ENCODE data around the gene DKKL1. TPM values are rescaled to one million over a fixed set of nuclear protein-coding genes. Genes with fewer than 3 reads are reported as not detected.

DKKL1 gene
- total RNA-seq, 1 experiment from 2014 or later, result 1.0 TPM

DNA sequence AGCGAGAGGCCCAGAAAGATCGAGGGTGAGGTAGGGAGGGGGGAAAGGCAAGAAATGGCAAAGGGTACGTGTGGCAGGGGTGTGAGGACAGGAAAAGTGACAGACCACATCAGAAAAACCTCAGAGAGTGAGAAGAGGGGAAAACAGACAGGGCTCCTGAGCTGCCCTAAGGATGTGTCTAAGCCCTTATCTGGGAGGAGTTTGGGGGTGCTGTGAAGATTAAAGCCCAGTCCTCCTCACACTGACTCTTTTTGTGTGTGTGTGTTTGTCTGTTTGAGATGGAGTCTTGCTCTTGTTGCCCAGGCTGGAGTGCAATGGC, 60.3 kb downstream of the DKKL1 start:
- DNase-seq (ENCODE audit: low read depth, low spot score) (no peak), ATAC-seq (no peak)
- Histone ChIP-seq H4K20me1 (ENCODE audit: insufficient read depth) (no peaks in the 10 kb centered on the region), H3K4me3 (replicated peaks in 1 of 2; ENCODE audit: low read depth in 1 of 2, low read length in 2 of 2) (no peak overlapping the region), H3K27ac (ENCODE audit: low read depth, low read length) (no peak overlapping the region), H3K4me2 (ENCODE audit: low read length) (no peak overlapping the region), H2AFZ (ENCODE audit: low read depth, low read length, poor library complexity, severe bottlenecking) (no peak overlapping the region), H3K79me2 (ENCODE audit: insufficient read depth, low read length) (no peaks in the 10 kb centered on the region), H3K4me1 (ENCODE audit: control insufficient read depth in 1 of 2, insufficient read depth in 2 of 2, low read length in 2 of 2) (peaks cover 12 to 43% of the 10 kb centered on the region in 2 experiments; a peak in 3 of 4 replicates), H3K27me3 (ENCODE audit: insufficient read depth, low read length) (peaks cover 20% of the 10 kb centered on the region; the same call in 1 of the 2 replicates), H3K9me3 (ENCODE audit: control insufficient read depth in 1 of 2, insufficient read depth in 1 of 2, low read depth in 1 of 2, low read length in 2 of 2) (no peaks in the 10 kb centered on the region), H3K9me2 (ENCODE audit: insufficient read depth) (no peaks in the 10 kb centered on the region), H3K36me3 (ENCODE audit: control insufficient read depth in 1 of 2, insufficient read depth in 2 of 2, low read length in 2 of 2) (no peaks in the 10 kb centered on the region), H3K9ac (ENCODE audit: low read length) (no peak overlapping the region)
- BruUV-seq (replicated peaks), result no TSS peak
- intact Hi-C loops (cut with micrococcal nuclease), result no loop called here
- ChIA-PET CTCF (interaction anchor here (1.3 kb wide), 1 partner anchor 21 kb away, joined by 4 read pairs; no protein-coding TSS in a partner anchor), POLR2A (interaction anchor here (1.2 kb wide), 1 partner anchor 29 kb away, joined by 3 read pairs; the partner anchor contains the start of gene ALDH16A1), RAD21 (ENCODE audit: low non-redundant PET in 1 of 2, low total read pairs in 2 of 2, uncharacterized antibody in 2 of 2, unreplicated experiment in 2 of 2) (no interaction called here)
- no peak for TF ChIP-seq FOSL1 (IDR thresholded peaks at IDR 0.05; ENCODE audit: low read depth)
- TF ChIP-seq, protein P1, sequence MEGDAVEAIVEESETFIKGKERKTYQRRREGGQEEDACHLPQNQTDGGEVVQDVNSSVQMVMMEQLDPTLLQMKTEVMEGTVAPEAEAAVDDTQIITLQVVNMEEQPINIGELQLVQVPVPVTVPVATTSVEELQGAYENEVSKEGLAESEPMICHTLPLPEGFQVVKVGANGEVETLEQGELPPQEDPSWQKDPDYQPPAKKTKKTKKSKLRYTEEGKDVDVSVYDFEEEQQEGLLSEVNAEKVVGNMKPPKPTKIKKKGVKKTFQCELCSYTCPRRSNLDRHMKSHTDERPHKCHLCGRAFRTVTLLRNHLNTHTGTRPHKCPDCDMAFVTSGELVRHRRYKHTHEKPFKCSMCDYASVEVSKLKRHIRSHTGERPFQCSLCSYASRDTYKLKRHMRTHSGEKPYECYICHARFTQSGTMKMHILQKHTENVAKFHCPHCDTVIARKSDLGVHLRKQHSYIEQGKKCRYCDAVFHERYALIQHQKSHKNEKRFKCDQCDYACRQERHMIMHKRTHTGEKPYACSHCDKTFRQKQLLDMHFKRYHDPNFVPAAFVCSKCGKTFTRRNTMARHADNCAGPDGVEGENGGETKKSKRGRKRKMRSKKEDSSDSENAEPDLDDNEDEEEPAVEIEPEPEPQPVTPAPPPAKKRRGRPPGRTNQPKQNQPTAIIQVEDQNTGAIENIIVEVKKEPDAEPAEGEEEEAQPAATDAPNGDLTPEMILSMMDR (IDR thresholded peaks at IDR 0.05 in 2 of 3, conservative IDR thresholded peaks at IDR 0.05 in 1 of 3; ENCODE audit: borderline replicate concordance in 1 of 3, insufficient read depth in 1 of 3, low read depth in 2 of 3, low read length in 2 of 3), result no peak
- TF ChIP-seq EZH2phosphoT487 (IDR thresholded peaks at IDR 0.05; ENCODE audit: borderline replicate concordance), result no peak
- no peak for TF ChIP-seq POLR2A (IDR thresholded peaks at IDR 0.05; ENCODE audit: borderline replicate concordance, extremely low read depth, insufficient read depth, insufficient read length)
- TF ChIP-seq EGR1 (IDR thresholded peaks at IDR 0.05; ENCODE audit: low read depth), result no peak
- TF ChIP-seq, protein P2, sequence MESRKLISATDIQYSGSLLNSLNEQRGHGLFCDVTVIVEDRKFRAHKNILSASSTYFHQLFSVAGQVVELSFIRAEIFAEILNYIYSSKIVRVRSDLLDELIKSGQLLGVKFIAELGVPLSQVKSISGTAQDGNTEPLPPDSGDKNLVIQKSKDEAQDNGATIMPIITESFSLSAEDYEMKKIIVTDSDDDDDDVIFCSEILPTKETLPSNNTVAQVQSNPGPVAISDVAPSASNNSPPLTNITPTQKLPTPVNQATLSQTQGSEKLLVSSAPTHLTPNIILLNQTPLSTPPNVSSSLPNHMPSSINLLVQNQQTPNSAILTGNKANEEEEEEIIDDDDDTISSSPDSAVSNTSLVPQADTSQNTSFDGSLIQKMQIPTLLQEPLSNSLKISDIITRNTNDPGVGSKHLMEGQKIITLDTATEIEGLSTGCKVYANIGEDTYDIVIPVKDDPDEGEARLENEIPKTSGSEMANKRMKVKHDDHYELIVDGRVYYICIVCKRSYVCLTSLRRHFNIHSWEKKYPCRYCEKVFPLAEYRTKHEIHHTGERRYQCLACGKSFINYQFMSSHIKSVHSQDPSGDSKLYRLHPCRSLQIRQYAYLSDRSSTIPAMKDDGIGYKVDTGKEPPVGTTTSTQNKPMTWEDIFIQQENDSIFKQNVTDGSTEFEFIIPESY (IDR thresholded peaks at IDR 0.05; ENCODE audit: extremely low read depth, insufficient replicate concordance, low read length), result no peak
- no peak for TF ChIP-seq SRF (IDR thresholded peaks at IDR 0.05; ENCODE audit: low read depth)
- TF ChIP-seq, protein P3, sequence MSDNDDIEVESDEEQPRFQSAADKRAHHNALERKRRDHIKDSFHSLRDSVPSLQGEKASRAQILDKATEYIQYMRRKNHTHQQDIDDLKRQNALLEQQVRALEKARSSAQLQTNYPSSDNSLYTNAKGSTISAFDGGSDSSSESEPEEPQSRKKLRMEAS (IDR thresholded peaks at IDR 0.05), result no peak
- TF ChIP-seq YY1 (IDR thresholded peaks at IDR 0.05; ENCODE audit: extremely low read depth, insufficient replicate concordance, low read depth, low read length), result no peak
- TF ChIP-seq CEBPB (IDR thresholded peaks at IDR 0.05; ENCODE audit: low read depth), result no peak

Other genes starting within 250 kb of the DKKL1 start
- 7.2 TPM for gene LIN7B, start 249.5 kb upstream of the DKKL1 start, total RNA-seq (2021; ENCODE audit: unreplicated experiment)
- gene C19orf73, start 244.7 kb upstream of the DKKL1 start, total RNA-seq (2021; ENCODE audit: unreplicated experiment), result 2.2 TPM
- 28.1 TPM for gene PPFIA3, start 244.3 kb upstream of the DKKL1 start, total RNA-seq (2021; ENCODE audit: unreplicated experiment)
- not detected for gene HRC, start 208.5 kb upstream of the DKKL1 start, total RNA-seq (2021; ENCODE audit: unreplicated experiment)
- gene TRPM4, start 206.1 kb upstream of the DKKL1 start, total RNA-seq (2021; ENCODE audit: unreplicated experiment), result 44.2 TPM
- 5.0 TPM for gene SLC6A16, start 38.7 kb upstream of the DKKL1 start, total RNA-seq (2021; ENCODE audit: unreplicated experiment)
- gene CD37, start 28.5 kb upstream of the DKKL1 start, total RNA-seq (2021; ENCODE audit: unreplicated experiment), result 0.76 TPM
- gene TEAD2, start 1.5 kb upstream of the DKKL1 start, total RNA-seq (2021; ENCODE audit: unreplicated experiment), result 31.9 TPM
- gene KASH5, start 24.4 kb downstream of the DKKL1 start, total RNA-seq (2021; ENCODE audit: unreplicated experiment), result not detected
- gene PTH2, start 59.6 kb downstream of the DKKL1 start, total RNA-seq (2021; ENCODE audit: unreplicated experiment), result 9.5 TPM
- gene GFY, start 61.5 kb downstream of the DKKL1 start, total RNA-seq (2021; ENCODE audit: unreplicated experiment), result 2.6 TPM
- gene SLC17A7, start 77.7 kb downstream of the DKKL1 start, total RNA-seq (2021; ENCODE audit: unreplicated experiment), result 1.8 TPM
- 152 TPM for gene PIH1D1, start 87.9 kb downstream of the DKKL1 start, total RNA-seq (2021; ENCODE audit: unreplicated experiment)
- gene ALDH16A1, start 89.3 kb downstream of the DKKL1 start, total RNA-seq (2021; ENCODE audit: unreplicated experiment), result 22.8 TPM
- 3.8 TPM for gene FLT3LG, start 110.3 kb downstream of the DKKL1 start, total RNA-seq (2021; ENCODE audit: unreplicated experiment)
- 3,719 TPM for gene RPL13A, start 123.7 kb downstream of the DKKL1 start, total RNA-seq (2021; ENCODE audit: unreplicated experiment)
- gene RPS11, start 132.6 kb downstream of the DKKL1 start, total RNA-seq (2021; ENCODE audit: unreplicated experiment), result 2,353 TPM
- 1.8 TPM for gene FCGRT, start 148.8 kb downstream of the DKKL1 start, total RNA-seq (2021; ENCODE audit: unreplicated experiment)
- gene RCN3, start 164.1 kb downstream of the DKKL1 start, total RNA-seq (2021; ENCODE audit: unreplicated experiment), result 0.39 TPM
- 133 TPM for gene NOSIP, start 216.7 kb downstream of the DKKL1 start, total RNA-seq (2021; ENCODE audit: unreplicated experiment)
- gene PRRG2, start 217.4 kb downstream of the DKKL1 start, total RNA-seq (2021; ENCODE audit: unreplicated experiment), result 6.2 TPM
- gene PRR12, start 227.3 kb downstream of the DKKL1 start, total RNA-seq (2021; ENCODE audit: unreplicated experiment), result 26.9 TPM